HG02870 (cell line): Measurements from ENCODE around the gene BUB1.
"Not testable (repeated sequence)": the region's sequence is repeated elsewhere in the genome, so short reads cannot be mapped to it uniquely, and the experiment has no call there.

Source experiments
- ATAC-seq: cut with Tn5 transposase; IDR thresholded peaks from one replicate; pipeline ENCODE4 v1.9.1; 2021; ENCODE audit warnings: mild to moderate bottlenecking, moderate library complexity; ENCODE audit not compliant: unreplicated experiment

BUB1 gene

GRCh38 chr2:110691612-110692258, 13.9 kb upstream of the BUB1 start:
- ATAC-seq, result no peak

GRCh38 chr2:110690083-110690965, 12.5 kb upstream of the BUB1 start:
- no peak for ATAC-seq

GRCh38 chr2:110688594-110689091, 10.8 kb upstream of the BUB1 start:
- no peak for ATAC-seq

- ATAC-seq, result not testable (repeated sequence)
Measured at GRCh38 chr2:110687775-110688484, 10.1 kb upstream of the BUB1 start.

- ATAC-seq, result no peak
Measured at GRCh38 chr2:110682872-110683271, 5.0 kb upstream of the BUB1 start.

- ATAC-seq, result no peak
Measured at GRCh38 chr2:110682267-110682666, 4.4 kb upstream of the BUB1 start.

- no peak for ATAC-seq
Measured at GRCh38 chr2:110680709-110681108, 2.8 kb upstream of the BUB1 start.

GRCh38 chr2:110679865-110680264, 2.0 kb upstream of the BUB1 start:
- no peak for ATAC-seq

- no peak for ATAC-seq
Measured at GRCh38 chr2:110679337-110679707, 1.5 kb upstream of the BUB1 start.

GRCh38 chr2:110678457-110679336, 834 bp upstream of the BUB1 start:
- ATAC-seq, result no peak

- no peak for ATAC-seq
Measured at GRCh38 chr2:110677080-110677479, 783 bp downstream of the BUB1 start.

- ATAC-seq, result no peak
Measured at GRCh38 chr2:110675679-110676078, 2.2 kb downstream of the BUB1 start.

GRCh38 chr2:110674620-110675555, 3.0 kb downstream of the BUB1 start:
- peak; percentile 92 for ATAC-seq

GRCh38 chr2:110673201-110673600, 4.7 kb downstream of the BUB1 start:
- ATAC-seq, result no peak

GRCh38 chr2:110670826-110671225, 7.0 kb downstream of the BUB1 start:
- ATAC-seq, result no peak

GRCh38 chr2:110669079-110669478, 8.8 kb downstream of the BUB1 start:
- no peak for ATAC-seq

- no peak for ATAC-seq
Measured at GRCh38 chr2:110667071-110667470, 10.8 kb downstream of the BUB1 start.

GRCh38 chr2:110664135-110664534, 13.7 kb downstream of the BUB1 start:
- no peak for ATAC-seq

- no peak for ATAC-seq
Measured at GRCh38 chr2:110662560-110662959, 15.3 kb downstream of the BUB1 start.
